ENCODE data around the gene NCAM2. TPM values are rescaled to one million over a fixed set of nuclear protein-coding genes. Genes with fewer than 3 reads are reported as not detected.
"Not testable (repeated sequence)": the region's sequence is repeated elsewhere in the genome, so short reads cannot be mapped to it uniquely, and the experiment has no call there.

NCAM2 gene
- total RNA-seq, 2 experiments from 2014 or later = not detected

DNA sequence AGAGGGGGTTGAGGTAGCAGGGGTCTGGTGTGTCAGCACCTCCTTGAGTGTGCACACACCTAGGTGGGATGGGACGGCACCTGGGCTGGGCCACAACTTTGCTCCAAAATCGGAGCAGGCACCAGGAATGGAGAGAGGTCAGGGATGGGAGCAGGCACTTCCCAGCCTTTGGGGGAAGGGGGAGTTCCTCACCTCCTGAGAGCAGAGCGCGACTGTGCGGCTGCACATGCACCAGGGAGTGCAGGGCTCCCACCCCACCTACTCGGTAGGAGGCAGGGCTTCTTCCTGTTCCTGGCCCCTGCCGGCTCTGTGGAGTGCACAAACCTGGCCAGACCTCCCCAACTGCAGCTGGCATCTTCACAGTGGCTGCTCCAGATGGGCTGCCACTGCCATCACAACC is 399.3 kb downstream of the NCAM2 start:
- Mint-ChIP-seq H3K27ac (no peak overlapping the region), H3K36me3 (no peaks in the 10 kb centered on the region), H3K27me3 (no peaks in the 10 kb centered on the region), H3K4me1 (no peaks in the 10 kb centered on the region), H3K9me3 (peaks cover 4% of the 10 kb centered on the region), H3K4me3 (no peak overlapping the region)
- DNase-seq = no peak

DNA sequence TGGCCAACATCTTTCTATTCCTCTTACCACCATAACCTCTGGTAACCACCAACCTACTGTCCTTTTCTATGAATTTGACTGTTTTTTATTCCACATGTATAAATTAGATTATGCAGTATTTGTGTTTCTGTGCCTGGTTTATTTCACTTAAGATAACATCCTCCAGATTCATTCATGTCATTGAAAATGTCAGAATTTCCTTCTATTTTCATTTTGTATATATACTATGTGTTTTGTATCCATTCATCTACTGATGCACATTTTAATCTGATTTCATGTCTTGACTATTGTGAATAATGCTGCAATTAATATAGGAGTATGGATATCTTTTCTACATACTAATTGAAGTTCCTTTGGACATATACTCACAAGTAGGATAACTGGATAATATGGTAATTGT is 403.2 kb downstream of the NCAM2 start:
- no peak overlapping the region for H3K4me3 Mint-ChIP-seq
- no peak overlapping the region for H3K27ac Mint-ChIP-seq
- no peaks in the 10 kb centered on the region for H3K4me1 Mint-ChIP-seq
- H3K36me3 Mint-ChIP-seq = no peaks in the 10 kb centered on the region
- no peak for DNase-seq
- no peaks in the 10 kb centered on the region for H3K27me3 Mint-ChIP-seq
- H3K9me3 Mint-ChIP-seq = peaks cover 13% of the 10 kb centered on the region

DNA sequence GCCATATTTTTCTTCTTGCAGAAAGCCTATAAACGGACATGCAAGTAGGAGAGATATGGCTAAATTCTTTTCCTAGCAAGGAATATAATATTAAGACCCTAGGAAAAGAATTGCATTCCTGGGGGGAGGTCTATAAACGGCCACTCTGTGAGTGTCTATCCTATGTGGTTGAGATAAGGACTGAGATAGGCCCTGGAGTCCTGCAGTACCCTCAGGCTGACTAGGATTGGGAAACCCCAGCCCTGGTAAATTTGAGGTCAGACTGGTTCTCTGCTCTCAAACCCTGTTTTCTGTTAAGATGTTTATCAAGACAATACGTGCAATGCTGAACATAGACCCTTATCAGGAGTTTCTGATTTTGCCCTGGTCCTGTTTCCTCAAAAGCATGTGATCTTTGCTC is 404.0 kb downstream of the NCAM2 start:
- not testable (repeated sequence) for H3K36me3 Mint-ChIP-seq, H3K27ac Mint-ChIP-seq, H3K27me3 Mint-ChIP-seq, H3K4me3 Mint-ChIP-seq, DNase-seq, H3K4me1 Mint-ChIP-seq
- H3K9me3 Mint-ChIP-seq = peaks cover 12% of the 10 kb centered on the region

DNA sequence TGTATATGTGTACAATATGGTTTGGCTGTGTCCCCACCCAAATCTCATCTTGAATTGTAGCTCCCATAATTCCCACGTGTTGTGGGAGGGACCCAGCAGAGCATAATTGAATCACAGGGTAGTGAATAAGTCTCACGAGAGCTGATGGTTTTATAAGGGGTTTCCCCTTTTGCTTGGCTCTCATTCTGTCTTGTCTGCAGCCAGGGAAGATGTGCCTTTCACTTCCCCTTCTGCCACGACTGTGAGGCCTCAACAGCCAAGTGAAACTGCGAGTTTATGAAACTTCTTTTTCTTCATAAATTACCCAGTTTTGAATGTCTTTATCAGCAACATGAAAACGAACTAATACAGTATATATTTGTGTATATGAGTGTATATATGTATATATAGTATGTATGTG is 406.1 kb downstream of the NCAM2 start:
- not testable (repeated sequence) for DNase-seq, H3K27ac Mint-ChIP-seq, H3K4me3 Mint-ChIP-seq, H3K4me1 Mint-ChIP-seq, H3K27me3 Mint-ChIP-seq, H3K36me3 Mint-ChIP-seq
- peaks cover 12% of the 10 kb centered on the region for H3K9me3 Mint-ChIP-seq

DNA sequence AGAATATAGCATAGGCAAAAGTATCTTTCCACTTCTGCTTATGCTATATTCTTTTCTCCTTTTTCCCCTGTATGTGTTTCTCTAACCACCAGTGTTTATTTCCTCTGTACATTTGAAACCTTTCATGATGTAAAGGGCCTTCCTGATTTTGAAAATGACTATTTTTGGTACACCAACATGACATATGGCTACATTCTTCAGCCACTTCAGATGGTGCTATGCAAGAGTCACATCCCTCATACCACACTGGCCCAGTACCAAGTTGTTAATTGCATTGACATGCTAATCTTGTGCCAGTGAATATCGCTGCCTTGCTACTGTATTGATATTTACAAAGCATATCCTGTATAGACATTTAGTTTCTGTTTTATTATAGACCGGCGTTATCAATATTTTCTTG is 408.7 kb downstream of the NCAM2 start:
- Mint-ChIP-seq H3K36me3 (no peaks in the 10 kb centered on the region), H3K4me3 (no peak overlapping the region), H3K27ac (no peak overlapping the region), H3K4me1 (no peaks in the 10 kb centered on the region), H3K27me3 (no peaks in the 10 kb centered on the region), H3K9me3 (peaks cover 12% of the 10 kb centered on the region)
- DNase-seq = no peak

DNA sequence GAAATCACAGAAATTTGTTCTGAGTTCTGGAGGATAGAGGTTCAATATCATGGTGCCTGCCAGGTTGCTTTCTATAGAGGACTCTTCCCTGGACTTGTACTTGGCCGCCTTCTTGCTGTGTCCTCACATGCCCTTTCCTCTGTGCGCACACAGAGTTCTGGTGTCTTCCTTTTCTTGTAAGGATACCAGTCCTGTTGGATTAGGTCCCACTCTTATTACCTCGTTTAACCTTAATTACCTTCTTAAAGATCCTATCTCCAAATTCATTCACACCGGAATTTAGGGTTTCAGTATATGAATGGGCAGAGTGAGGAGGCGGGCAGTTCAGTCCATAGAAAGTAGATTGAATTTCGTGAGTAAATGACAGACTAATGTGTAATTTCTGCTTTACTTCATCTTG is 413.9 kb downstream of the NCAM2 start:
- no peak overlapping the region for H3K4me3 Mint-ChIP-seq
- no peaks in the 10 kb centered on the region for H3K4me1 Mint-ChIP-seq
- H3K27ac Mint-ChIP-seq = no peak overlapping the region
- no peak for DNase-seq
- no peaks in the 10 kb centered on the region for H3K27me3 Mint-ChIP-seq
- peaks cover 3% of the 10 kb centered on the region for H3K9me3 Mint-ChIP-seq
- no peaks in the 10 kb centered on the region for H3K36me3 Mint-ChIP-seq

DNA sequence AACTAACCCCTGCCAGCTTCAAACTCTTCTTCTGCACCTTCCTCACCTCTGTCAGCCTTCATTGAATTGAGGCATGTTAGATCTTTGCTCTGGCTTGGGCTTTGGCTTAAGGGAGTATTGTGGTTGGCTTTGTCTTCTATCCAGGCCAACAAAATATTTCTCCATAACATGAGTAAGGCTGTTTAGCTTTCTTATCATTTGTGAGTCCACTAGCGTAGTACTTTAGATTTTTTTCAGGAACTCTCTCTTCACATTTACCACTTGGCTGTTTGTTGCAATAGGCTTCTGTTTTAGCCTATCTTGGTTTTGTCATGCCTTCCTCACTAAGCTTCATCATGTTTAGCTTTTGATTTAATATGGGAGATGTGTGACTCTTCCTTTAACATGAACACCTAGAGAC is 417.5 kb downstream of the NCAM2 start:
- Mint-ChIP-seq H3K4me3 (no peak overlapping the region), H3K9me3 (peaks cover 3% of the 10 kb centered on the region), H3K27ac (no peak overlapping the region), H3K4me1 (no peaks in the 10 kb centered on the region), H3K36me3 (no peaks in the 10 kb centered on the region), H3K27me3 (no peaks in the 10 kb centered on the region)
- DNase-seq = no peak

DNA sequence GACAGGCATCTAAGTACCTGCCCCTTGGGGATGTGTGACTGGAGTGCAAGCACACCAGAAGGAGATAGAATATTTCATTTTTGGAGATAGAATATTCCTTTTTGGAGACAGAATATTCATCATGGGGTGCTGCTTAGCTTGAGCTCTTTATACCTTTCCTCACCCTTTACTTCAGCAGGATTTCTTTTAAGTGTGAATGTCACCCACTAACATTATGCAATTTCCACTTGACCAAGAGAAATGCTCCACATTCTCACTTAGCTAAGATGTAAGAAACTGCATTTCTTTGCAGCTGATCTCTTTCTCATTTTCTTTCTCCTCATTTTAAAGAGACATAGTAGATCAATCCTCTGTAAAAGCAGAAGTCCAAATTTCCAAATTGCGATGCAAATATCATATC is 436.7 kb downstream of the NCAM2 start:
- Mint-ChIP-seq H3K27ac (no peak overlapping the region), H3K4me1 (no peaks in the 10 kb centered on the region), H3K27me3 (no peaks in the 10 kb centered on the region), H3K36me3 (no peaks in the 10 kb centered on the region), H3K4me3 (no peak overlapping the region), H3K9me3 (peaks cover 1% of the 10 kb centered on the region)
- no peak for DNase-seq

DNA sequence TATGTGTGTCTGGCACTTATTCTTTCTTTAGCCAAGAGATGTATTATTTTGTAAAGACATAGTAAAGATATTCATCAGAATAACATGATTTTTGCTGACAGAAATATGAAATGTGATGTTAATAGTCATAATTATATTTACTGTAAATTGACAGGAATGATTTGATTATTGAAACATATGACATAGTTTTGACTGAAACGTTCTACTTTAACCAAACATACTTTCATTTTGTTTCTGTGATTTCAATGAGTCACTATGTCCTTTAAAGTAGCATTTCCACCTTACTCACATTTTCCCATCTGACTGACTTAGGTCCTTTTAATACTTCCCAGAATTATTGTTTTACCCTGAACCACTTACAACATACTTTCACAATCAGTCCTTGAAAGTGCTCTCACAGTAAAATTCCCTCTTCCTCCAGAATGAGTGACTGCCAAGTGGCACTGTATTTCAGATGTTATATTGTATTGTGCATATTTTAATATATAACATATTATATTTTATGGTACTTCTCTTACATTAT is 437.9 kb downstream of the NCAM2 start:
- Mint-ChIP-seq H3K4me1 (no peaks in the 10 kb centered on the region), H3K4me3 (no peak overlapping the region), H3K9me3 (peaks cover 1% of the 10 kb centered on the region), H3K27me3 (no peaks in the 10 kb centered on the region), H3K36me3 (no peaks in the 10 kb centered on the region), H3K27ac (no peak overlapping the region)
- DNase-seq = no peak

DNA sequence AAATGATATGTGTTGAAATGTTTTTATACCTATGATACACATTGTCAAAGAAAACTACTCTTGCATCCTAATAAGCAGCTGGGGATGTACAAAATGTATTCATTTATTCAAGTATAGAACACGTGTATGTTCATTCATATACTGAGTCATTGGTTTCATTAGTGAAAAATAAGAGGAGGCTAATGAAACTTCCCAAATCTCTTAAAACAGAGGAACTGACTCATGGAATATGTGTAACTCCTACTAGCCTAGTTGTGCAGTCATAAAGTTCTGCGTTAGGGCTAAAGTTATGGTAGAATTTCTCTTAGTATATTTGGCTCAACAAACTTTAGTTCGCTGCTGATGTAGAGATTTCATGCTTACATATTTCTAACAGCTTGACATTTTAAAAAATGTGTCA is 441.6 kb downstream of the NCAM2 start:
- H3K4me3 Mint-ChIP-seq = no peak overlapping the region
- H3K27ac Mint-ChIP-seq = no peak overlapping the region
- H3K4me1 Mint-ChIP-seq = no peaks in the 10 kb centered on the region
- H3K27me3 Mint-ChIP-seq = no peaks in the 10 kb centered on the region
- DNase-seq = no peak
- no peaks in the 10 kb centered on the region for H3K36me3 Mint-ChIP-seq
- H3K9me3 Mint-ChIP-seq = peaks cover 5% of the 10 kb centered on the region

DNA sequence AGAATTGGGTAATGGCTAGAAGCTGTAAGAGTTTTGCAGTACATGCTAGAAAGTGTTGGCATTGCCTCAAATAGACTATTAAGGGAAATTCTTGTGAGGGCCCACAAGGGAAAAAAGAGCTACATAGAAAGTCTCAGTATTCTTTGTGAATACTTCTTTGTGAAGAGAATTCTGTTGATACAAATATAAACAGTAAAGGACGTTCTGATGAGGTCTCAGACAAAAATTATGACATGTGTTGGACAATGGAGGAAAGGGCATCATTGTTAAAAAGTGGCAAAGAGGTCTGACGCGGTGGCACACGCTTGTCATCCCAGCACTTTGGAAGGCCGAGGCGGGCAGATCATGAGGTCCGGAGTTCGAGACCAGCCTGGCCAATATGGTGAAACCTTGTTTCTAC is 458.9 kb downstream of the NCAM2 start:
- Mint-ChIP-seq H3K36me3 (no peaks in the 10 kb centered on the region), H3K27me3 (no peaks in the 10 kb centered on the region), H3K27ac (no peak overlapping the region), H3K4me3 (no peak overlapping the region), H3K9me3 (no peaks in the 10 kb centered on the region), H3K4me1 (no peaks in the 10 kb centered on the region)
- no peak for DNase-seq

DNA sequence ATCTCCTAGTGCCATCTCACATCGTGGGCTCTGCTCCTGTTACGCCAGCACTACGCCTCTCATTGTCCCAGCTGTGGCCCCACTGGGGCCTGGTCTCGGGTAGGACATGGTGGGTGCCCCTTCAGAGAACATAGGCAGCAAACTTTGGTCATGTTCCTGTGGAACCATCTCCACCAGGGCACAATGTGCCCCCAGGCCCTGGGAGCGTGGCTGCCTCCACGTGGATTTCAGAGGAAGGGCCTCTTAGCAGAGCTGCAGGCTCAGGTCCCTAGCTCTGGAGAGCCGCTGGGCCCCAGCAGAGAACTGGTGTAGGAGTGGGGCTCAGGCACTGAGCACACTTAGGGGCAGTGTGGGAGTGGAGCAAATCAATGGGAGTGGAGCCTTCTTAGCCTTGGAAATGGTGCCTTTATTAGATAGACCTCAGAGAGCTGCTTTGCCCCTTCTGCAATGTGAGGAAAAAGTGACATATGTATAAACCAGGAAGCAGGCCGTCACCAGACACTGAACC is 460.0 kb downstream of the NCAM2 start:
- Mint-ChIP-seq H3K36me3 (no peaks in the 10 kb centered on the region), H3K4me1 (no peaks in the 10 kb centered on the region), H3K4me3 (no peak overlapping the region), H3K27me3 (no peaks in the 10 kb centered on the region), H3K27ac (no peak overlapping the region), H3K9me3 (no peaks in the 10 kb centered on the region)
- DNase-seq = no peak

DNA sequence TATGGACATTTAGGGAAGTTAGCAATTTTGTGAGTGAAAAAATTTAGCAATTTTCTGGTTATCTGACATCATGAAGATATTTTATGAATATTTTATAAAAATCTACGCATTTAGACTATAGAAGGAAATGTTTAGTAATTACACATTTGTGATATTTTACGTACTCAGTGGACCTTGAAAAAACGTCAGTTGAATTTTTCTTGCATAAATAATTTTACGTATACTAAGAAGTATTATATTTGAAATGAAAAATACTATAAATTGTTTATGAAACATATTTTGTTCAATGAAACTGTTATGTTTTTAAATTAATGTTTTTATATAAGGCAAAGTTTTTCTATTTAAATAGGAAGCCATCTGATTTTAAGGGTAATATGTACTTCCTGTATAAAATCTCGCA is 462.8 kb downstream of the NCAM2 start:
- Mint-ChIP-seq H3K27me3 (no peaks in the 10 kb centered on the region), H3K4me1 (no peaks in the 10 kb centered on the region), H3K4me3 (no peak overlapping the region), H3K27ac (no peak overlapping the region), H3K9me3 (no peaks in the 10 kb centered on the region), H3K36me3 (no peaks in the 10 kb centered on the region)
- no peak for DNase-seq

DNA sequence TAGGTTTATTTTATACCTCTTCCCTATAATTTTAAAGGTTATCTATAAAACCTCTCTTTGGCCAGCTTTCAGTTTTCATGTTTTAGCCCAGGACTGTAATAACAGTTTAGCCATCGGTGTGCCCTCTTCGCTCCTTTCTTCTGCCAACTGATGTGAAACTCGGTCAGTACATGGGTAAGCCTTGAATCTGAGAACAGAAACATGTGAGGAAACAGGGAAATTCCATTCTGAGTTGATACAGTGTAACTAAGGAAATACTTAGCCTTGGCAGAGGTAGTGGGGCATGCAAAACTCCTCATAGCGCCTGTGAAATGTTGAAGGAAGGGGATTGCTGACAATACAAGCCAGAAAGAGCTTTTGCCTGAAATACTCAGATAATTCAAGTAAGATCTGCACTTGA is 465.2 kb downstream of the NCAM2 start:
- no peak overlapping the region for H3K27ac Mint-ChIP-seq
- DNase-seq = no peak
- H3K4me3 Mint-ChIP-seq = no peak overlapping the region
- no peaks in the 10 kb centered on the region for H3K9me3 Mint-ChIP-seq
- H3K36me3 Mint-ChIP-seq = no peaks in the 10 kb centered on the region
- no peaks in the 10 kb centered on the region for H3K27me3 Mint-ChIP-seq
- no peaks in the 10 kb centered on the region for H3K4me1 Mint-ChIP-seq

DNA sequence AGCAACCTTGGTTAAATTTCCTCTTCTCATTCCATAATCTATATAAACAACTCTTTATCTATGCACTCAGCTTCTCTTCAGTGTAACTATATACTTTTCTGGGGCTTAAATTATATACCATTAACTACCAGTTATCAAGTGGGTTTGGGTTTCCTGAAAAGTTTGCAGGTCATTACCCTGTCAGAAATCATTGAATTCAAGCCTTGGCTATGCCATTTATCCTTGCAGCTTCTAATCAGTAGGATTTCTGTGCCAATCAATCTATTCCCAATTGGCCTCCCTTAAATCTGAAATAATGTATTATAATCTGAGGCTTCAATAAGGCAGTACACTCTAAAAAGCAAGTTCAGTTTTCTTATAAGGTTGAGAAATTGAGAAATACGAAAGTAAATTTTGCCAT is 466.5 kb downstream of the NCAM2 start:
- H3K27ac Mint-ChIP-seq = no peak overlapping the region
- H3K4me1 Mint-ChIP-seq = no peaks in the 10 kb centered on the region
- no peaks in the 10 kb centered on the region for H3K27me3 Mint-ChIP-seq
- no peak for DNase-seq
- no peaks in the 10 kb centered on the region for H3K36me3 Mint-ChIP-seq
- no peak overlapping the region for H3K4me3 Mint-ChIP-seq
- no peaks in the 10 kb centered on the region for H3K9me3 Mint-ChIP-seq

DNA sequence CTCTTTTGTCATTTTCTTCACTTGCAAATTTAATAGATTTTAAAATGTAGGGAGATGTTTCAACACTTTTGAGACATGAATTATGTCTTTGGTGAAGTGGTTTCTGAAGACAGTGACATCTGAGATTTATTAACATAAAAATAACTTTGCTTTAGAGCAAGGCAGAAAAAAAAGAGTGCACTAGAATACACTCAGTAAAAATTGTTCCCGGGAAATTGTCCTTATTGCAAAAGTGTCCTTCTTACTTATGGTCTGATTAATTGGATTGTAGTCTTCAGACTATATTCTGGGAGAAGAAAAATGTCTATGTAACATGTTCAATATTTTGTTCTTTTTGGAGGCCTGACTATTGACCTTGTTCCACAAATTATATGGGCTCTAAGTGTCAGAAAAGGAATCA is 468.5 kb downstream of the NCAM2 start:
- H3K36me3 Mint-ChIP-seq = no peaks in the 10 kb centered on the region
- no peak overlapping the region for H3K4me3 Mint-ChIP-seq
- no peak overlapping the region for H3K27ac Mint-ChIP-seq
- no peaks in the 10 kb centered on the region for H3K9me3 Mint-ChIP-seq
- DNase-seq = no peak
- no peaks in the 10 kb centered on the region for H3K27me3 Mint-ChIP-seq
- no peaks in the 10 kb centered on the region for H3K4me1 Mint-ChIP-seq

DNA sequence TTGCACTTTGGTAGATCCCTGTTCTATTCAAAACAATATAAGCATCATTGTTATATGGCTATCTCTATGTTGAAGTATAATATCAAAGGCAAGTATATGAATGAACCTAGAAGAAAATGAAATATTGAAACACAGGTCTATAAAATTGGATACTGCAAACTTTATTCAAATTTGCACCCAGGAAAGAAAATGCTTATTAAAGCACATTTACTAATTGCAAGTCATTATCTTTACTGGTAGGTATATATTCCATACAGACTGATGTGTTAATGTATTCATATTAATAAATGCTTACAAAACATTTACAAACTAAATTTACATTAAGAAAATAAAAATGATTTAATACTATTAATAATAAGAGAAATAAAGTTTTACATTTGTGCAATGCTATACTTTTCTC is 469.8 kb downstream of the NCAM2 start:
- H3K27ac Mint-ChIP-seq = no peak overlapping the region
- DNase-seq = no peak
- H3K4me3 Mint-ChIP-seq = no peak overlapping the region
- H3K27me3 Mint-ChIP-seq = no peaks in the 10 kb centered on the region
- H3K9me3 Mint-ChIP-seq = no peaks in the 10 kb centered on the region
- no peaks in the 10 kb centered on the region for H3K4me1 Mint-ChIP-seq
- H3K36me3 Mint-ChIP-seq = no peaks in the 10 kb centered on the region

Measured in activated naive CD8-positive, alpha-beta T cell treated with anti-CD3 and anti-CD28 coated beads for 36 hours (primary cell).